ENCODE measurements around the gene SLC29A1. TPM values are rescaled to one million over a fixed set of nuclear protein-coding genes. Genes with fewer than 3 reads are reported as not detected.

SLC29A1 gene
- total RNA-seq, 4 donors from 2014 or later = 51.4 to 83.1 (median 63.8) TPM

- no peak for DNase-seq (ENCODE audit: low spot score in 2 of 2)
- Histone ChIP-seq H3K4me1 (peaks cover 0 to 94% (median 49%) of the 10 kb centered on the region in 4 donors), H3K9me3 (no peaks in the 10 kb centered on the region), H3K4me3 (no peak overlapping the region), H3K36me3 (peaks cover 0 to 15% (median 0%) of the 10 kb centered on the region in 3 donors), H3K27ac (peak overlapping the region in 3 of 4 donors; percentile 60 to 74 (median 70)), H3K27me3 (no peaks in the 10 kb centered on the region)
- 80 to 84% methylated on average over 8 of the region's 8 CpGs for WGBS, 2 donors
- no peak for TF ChIP-seq CTCF (IDR thresholded peaks at IDR 0.05)
- no peak for TF ChIP-seq POLR2A (IDR thresholded peaks at IDR 0.05)
- TF ChIP-seq EP300 (IDR thresholded peaks at IDR 0.05) = no peak
Measured at GRCh38 chr6:44225579-44226325, 2.4 kb downstream of the SLC29A1 start.

DNA sequence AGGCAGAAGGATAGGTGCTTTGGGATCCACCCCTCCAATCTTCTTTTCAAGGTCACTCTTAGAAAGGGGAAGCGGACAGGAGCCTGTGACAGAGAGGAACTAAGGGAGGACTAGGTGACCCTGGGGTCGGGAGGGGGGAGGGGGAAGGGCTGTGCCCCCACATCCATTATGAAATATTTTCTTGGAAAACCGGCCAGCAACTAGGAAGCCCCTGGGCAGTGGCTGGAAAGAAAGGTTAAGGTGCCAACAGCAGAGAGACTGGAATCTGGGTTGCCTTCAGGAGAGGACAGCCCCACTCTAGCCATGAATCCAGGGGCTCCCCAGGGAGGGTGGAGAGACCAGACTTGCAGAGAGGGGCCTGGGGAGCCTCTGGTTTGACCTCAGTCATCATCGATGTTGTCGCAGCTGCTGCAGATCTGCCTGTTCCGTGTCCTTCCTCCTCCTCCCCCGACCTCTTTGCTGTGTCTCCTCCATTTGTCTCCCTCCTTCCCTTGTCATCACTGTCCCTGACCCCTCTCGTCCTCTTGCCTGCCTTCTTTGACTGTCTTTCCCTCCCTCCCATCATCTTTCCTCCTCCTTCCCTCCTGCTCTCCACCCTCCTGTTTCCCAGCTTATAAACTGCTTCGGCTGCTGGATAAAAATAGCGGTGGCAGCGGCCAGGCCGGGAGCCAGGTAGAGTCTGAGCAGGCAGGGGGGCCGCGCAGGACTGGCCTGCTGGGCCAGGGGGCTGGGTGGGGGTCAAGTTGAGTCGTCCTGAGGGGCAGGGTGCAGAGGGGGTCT lies 3.2 kb downstream of the SLC29A1 start:
- Histone ChIP-seq H3K27ac (peak overlapping the region in 3 of 4 donors; percentile 60 to 74 (median 70)), H3K27me3 (no peaks in the 10 kb centered on the region), H3K9me3 (no peaks in the 10 kb centered on the region), H3K4me3 (peak overlapping the region in 1 of 4 donors; percentile 8), H3K36me3 (peaks cover 0 to 23% (median 0%) of the 10 kb centered on the region in 3 donors), H3K4me1 (peaks cover 0 to 94% (median 46%) of the 10 kb centered on the region in 4 donors)
- DNase-seq (ENCODE audit: low spot score in 2 of 2) = no peak
- WGBS, 2 donors = 40 to 52% methylated on average over 15 of the region's 15 CpGs
- TF ChIP-seq EP300 (IDR thresholded peaks at IDR 0.05) (no peak), CTCF (IDR thresholded peaks at IDR 0.05) (no peak), POLR2A (IDR thresholded peaks at IDR 0.05) (no peak)

- TF ChIP-seq EP300 (IDR thresholded peaks at IDR 0.05) (no peak), POLR2A (IDR thresholded peaks at IDR 0.05) (no peak), CTCF (IDR thresholded peaks at IDR 0.05) (no peak)
- Histone ChIP-seq H3K36me3 (peaks cover 0 to 30% (median 0%) of the 10 kb centered on the region in 3 donors), H3K9me3 (no peaks in the 10 kb centered on the region), H3K27me3 (no peaks in the 10 kb centered on the region), H3K27ac (peak overlapping the region in 3 of 4 donors; percentile 60 to 74 (median 70)), H3K4me1 (peaks cover 0 to 87% (median 41%) of the 10 kb centered on the region in 4 donors), H3K4me3 (peak overlapping the region in 1 of 4 donors; percentile 8)
- WGBS, 2 donors = 65 to 72% methylated on average over 7 of the region's 7 CpGs
- DNase-seq (ENCODE audit: low spot score in 2 of 2) = no peak
Measured at GRCh38 chr6:44227148-44227793, 3.9 kb downstream of the SLC29A1 start.

DNA sequence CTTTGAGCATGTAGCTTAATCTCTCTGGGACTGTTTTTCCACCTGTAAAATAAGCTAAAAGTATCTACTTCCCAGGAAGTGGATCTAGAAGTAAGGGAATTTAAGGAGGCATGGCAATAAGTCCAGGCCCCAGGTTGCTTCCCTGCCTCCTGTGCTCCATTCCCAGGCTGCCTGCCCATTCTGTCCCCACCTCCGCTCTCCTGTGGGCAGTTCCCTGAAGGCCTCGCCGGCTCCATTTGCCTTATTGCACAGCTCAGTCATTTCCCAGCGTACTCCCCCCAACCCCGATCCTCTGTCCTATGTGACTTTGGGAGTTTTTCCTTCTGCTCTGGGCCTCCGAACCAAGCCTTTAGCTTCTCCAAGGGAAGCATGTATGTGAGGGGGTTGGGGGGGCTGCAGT lies 4.6 kb downstream of the SLC29A1 start:
- Histone ChIP-seq H3K27ac (peak overlapping the region in 2 of 4 donors; percentile 70 to 74), H3K4me1 (peaks cover 0 to 87% (median 33%) of the 10 kb centered on the region in 4 donors), H3K4me3 (no peak overlapping the region)

More for the DNA sequence above, 4.6 kb downstream of the SLC29A1 start:
- 76 to 81% methylated on average over 6 of the region's 6 CpGs for WGBS, 2 donors
- no peak for DNase-seq (ENCODE audit: low spot score in 2 of 2)
- Histone ChIP-seq H3K27me3 (no peaks in the 10 kb centered on the region), H3K36me3 (peaks cover 0 to 37% (median 0%) of the 10 kb centered on the region in 3 donors), H3K9me3 (no peaks in the 10 kb centered on the region)
- TF ChIP-seq CTCF (IDR thresholded peaks at IDR 0.05) (no peak), EP300 (IDR thresholded peaks at IDR 0.05) (no peak), POLR2A (IDR thresholded peaks at IDR 0.05) (no peak)
